ENCODE results near the gene CYP27C1.
"Not testable (repeated sequence)": the region's sequence is repeated elsewhere in the genome, so short reads cannot be mapped to it uniquely, and the experiment has no call there.

Gene CYP27C1, protein sequence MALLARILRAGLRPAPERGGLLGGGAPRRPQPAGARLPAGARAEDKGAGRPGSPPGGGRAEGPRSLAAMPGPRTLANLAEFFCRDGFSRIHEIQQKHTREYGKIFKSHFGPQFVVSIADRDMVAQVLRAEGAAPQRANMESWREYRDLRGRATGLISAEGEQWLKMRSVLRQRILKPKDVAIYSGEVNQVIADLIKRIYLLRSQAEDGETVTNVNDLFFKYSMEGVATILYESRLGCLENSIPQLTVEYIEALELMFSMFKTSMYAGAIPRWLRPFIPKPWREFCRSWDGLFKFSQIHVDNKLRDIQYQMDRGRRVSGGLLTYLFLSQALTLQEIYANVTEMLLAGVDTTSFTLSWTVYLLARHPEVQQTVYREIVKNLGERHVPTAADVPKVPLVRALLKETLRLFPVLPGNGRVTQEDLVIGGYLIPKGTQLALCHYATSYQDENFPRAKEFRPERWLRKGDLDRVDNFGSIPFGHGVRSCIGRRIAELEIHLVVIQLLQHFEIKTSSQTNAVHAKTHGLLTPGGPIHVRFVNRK

DNA sequence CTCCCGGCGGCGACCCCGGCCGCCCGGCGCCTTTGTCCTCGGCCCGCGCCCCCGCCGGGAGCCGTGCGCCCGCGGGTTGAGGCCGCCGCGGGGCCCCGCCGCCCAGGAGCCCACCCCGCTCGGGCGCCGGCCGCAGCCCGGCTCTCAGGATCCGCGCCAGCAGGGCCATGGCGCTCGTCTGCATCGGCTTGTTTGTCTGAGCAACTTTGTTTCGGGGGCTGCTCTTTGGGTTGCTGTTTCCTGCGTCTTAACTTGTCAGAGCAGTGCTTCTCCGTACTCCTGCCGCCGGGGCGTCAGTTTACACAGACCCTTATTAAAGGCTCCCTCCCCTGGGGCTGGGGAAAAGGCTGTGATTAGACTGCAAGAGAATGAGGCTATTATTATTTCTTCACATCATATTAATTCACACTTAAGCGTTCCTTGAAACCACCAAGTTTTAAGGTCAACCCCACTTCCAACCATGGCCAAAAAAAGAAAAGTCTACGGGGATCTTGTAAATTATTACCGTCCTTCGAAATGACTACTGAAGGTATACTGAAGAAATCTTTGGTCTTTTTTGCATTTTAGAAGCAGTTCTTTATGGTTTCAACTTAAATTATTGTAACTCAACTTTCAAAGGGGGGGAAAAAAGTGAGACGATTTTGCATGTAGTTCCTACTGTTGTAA, at the start of gene CYP27C1:
CYP27C1 (minus strand) TSS at position 198 of the 666 bp plus-strand sequence; CDS start at position 169, 29 bp downstream.
- no peak for DNase-seq

DNA sequence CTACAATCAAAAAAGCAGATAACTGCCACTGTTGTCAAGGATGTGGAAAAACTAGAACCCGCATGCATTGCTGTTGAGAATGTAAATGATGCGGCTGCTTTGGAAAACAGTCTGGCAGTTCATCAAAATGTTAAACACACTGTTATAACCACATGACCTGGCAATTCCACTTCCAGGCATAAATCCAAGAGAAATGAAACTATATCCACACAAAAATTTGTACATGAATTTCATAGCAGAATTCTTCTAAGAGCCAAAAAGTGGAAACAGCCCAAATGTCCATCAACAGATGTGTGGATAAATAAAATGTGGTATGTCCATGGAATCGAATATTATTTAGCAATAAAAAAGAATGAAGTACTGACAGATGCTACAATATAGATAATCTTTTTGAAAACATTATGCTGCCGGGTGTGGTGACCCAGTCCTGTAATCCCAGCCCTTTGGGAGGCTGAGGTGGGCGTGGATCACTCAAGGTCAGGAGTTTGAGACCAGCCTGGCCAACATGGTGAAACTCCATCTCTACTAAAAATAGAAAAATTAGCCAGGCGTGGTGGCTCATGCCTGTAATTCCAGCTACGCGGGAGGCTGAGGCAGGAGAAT, 41.8 kb upstream of the CYP27C1 start:
- no peak for DNase-seq

DNA sequence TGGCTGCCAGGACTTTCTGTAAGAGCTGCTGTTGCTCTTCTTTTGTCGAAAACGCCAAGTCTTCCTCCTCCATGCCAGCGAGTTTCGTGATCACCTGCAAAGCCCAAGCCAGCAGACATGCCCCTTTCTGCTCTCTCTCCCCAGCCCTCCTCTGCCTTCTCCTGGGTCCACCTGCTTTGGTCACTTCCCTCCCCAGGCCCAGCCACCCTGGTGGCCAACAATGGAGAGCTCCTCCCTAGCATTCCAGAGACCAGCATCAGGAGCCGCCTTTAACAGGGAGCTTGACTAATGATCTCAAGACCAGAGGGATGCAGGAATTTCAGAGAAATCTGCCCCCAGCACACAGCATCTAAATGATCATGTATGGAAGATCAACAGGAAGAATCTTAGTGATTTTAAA, 39.3 kb upstream of the CYP27C1 start:
- DNase-seq = no peak

DNA sequence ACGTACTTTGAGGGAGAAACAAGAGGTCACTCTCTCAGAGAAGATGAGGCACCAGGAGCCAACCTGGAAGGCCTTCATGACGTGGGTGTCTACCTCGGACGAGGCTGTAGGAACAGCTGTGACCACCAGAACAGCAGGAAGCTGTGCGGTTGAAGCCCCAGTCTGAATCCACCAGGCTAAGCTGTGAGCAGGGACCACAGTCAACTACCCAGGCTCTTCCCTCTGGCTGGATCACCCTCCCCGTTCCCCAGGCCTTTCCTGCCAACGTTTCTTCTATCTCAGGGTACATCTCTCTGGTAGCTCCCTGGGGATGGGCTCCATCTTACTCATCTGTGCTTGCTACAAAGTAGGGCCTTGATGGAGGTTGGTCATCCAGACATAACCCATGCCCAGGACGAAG, 36.8 kb upstream of the CYP27C1 start:
- DNase-seq = no peak

DNA sequence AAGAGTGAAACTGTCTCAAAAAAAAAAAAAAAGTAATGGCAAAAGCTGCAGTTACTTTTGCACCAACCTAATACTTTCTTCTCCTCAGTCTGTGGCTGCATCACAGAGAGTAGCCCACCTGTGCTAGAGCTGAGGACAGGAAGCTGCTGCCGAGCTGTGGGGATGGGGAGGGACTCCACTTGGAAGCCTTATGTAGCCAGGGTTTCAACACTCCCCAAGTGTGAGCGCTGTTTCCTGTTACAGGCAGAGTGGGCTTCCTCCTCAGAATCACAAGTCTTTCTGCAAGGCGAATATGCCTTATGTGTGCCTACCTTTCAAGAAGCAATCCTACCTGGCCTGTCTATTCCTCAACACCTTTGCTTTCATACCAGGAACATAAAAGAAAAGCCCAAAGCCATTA, 36.3 kb upstream of the CYP27C1 start:
- no peak for DNase-seq

DNA sequence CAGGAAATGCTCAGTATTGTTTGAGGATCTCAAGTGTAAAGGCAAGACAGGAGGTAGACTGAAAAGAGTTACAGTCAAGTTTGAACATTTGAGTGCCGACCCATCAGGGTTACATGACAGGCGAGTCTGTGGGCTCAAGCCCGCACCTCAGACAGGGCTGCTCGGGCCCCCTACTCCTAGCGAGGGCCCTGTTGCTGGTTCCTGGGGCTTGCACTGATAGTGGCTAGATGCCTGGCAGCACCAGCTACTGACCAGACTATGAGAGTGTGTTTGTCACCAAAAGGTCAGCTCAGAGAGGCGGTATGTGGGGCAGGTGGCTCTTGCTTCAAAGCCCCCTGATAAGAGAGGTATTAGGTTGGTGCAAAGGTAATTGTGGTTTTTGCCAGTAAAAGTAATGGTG, 35.6 kb upstream of the CYP27C1 start:
- no peak for DNase-seq

DNA sequence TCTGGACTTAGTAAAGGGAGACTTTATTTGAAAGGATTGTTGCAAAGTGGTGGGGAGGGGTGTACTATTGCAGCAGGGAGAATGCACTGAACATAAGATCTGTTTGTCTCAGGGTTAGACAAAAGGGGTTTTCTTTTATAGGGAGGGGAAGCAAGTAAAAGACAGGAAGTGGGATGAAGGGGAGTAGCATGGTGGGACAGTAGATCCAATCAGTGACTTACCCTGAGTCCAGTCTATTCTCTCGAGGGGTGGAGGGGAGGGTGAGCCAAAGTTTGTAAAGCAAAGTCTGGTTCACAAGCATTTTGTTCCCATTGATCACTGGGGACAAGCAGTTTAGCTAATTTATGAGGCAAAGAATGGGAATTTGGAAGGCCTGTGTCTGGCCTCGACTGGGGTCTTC, 35.0 kb upstream of the CYP27C1 start:
- no peak for DNase-seq

DNA sequence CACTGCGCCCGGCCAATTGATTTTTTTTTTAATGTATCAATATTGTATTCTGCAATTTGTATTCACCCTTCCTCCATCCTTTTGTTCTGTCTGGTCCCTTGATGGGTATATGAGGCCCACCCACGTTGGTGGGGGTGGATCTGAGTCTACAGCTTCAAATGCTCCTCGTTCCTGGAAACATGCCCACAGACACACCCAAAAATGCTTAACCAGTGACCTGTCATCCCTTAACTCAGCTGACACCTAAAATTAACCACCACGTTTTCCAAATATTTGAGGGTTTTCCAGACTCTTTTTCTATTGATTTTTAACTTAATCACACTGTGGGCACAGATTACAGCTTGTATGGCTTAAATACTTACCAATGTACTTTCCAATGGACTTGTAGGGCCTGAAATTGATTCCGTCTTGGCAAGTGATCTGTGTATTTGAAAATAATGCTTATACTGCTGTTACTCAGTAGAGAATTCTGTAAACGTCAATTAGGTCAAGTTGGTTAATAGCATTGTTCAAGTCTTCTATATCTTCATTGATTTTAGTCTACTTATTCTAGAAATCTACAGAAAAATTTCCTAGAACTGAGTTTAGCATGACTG, 34.4 kb upstream of the CYP27C1 start:
- no peak for DNase-seq

DNA sequence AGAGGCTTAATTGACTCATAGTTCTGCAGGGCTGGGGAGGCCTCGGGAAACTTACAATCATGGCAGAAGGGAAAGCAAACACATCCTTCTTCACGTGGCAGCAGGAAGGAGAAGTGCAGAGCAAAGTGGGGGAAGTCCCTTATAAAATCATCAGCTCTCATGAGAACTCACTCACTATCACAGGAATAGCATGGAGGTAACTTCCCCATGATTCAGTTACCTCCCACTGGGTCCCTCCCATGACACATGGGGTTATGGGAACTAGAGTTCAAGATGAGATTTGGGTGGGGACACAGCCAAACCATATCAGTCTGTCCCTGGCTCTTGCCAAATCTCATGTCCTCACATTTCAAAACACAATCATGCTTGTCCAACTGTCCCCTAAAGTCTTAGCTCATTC, 21.1 kb upstream of the CYP27C1 start:
- DNase-seq = not testable (repeated sequence)

DNA sequence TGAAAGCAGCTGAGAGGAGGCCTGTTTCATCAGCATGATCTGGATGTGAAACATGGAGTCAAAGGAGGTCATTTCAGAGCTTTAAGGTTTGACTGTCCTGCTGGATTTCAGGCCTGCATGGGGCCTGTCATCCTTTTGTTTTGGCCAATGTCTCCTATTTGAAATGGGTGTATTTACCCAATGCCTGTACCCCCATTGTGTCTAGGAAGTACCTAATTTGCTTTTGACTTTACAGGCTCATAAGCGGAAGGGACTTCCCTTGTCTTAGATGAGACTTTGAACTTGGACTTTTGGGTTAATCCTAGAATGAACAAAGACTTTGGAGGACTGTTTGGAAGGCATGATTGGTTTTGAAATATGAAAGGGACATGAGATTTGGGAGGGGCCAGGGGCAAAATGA, 19.3 kb upstream of the CYP27C1 start:
- no peak for DNase-seq

DNA sequence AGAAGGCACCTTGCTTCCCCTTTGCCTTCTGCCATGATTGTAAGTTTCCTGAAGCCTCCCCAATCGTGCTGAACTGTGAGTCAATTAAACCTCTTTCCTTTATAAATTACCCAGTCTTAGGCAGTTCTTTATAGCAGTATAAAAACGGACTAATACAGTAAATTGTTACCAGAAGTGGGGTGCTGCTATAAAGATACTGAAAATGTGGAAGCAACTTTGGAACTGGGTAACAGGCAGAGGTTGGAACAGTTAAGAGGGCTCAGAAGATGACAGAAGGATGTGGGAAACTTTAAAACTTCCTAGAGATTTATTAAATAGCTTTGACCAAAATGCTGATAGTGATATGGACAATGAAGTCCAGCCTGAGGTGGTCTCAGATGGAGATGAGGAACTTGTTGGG, 17.7 kb upstream of the CYP27C1 start:
- DNase-seq = not testable (repeated sequence)

DNA sequence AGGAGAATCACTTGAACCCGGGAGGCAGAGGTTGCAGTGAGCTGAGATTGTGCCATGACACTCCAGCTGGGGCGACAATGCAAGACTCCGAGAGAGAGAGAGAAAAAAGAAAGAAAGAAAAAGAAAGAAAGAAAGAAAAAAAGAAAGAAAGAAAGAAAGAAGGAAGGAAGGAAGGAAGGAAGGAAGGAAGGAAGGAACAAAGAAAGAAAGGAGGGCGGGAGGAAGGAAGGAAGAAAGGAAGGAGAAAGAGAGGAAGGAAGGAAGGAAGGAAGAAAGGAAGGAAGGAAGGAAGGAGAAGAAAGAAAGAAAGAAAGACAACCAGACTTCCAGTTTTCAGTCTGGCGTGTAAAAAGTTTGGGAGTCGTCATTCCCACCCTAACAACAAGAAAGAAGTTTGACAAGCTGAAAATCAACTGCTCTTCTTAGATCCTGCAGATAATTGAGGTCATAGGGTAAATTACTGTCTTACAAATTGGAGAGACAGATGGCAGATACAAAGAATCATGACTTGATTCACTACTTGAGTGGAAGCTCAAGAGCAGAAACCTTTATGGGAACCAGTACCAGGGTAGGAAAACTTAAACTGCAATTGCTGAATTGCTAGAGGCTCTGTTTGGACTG, 15.1 kb upstream of the CYP27C1 start:
- DNase-seq = no peak

DNA sequence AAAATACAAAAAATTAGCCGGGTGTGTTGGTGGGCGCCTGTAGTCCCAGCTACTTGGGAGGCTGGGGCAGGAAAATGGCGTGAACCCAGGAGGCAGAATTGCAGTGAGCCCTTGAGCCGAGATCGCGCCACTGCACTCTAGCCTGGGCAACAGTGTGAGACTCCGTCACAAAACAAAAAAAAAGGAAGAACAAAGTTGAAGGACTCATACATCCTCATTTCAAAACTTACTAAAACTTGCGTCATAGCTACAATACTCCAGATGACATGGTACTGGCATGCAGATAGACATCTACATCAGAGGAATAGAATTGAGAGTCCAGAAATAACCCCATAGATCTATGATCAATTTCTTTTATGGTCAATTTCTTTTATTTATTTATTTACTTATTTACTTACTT, 13.6 kb upstream of the CYP27C1 start:
- DNase-seq = no peak

DNA sequence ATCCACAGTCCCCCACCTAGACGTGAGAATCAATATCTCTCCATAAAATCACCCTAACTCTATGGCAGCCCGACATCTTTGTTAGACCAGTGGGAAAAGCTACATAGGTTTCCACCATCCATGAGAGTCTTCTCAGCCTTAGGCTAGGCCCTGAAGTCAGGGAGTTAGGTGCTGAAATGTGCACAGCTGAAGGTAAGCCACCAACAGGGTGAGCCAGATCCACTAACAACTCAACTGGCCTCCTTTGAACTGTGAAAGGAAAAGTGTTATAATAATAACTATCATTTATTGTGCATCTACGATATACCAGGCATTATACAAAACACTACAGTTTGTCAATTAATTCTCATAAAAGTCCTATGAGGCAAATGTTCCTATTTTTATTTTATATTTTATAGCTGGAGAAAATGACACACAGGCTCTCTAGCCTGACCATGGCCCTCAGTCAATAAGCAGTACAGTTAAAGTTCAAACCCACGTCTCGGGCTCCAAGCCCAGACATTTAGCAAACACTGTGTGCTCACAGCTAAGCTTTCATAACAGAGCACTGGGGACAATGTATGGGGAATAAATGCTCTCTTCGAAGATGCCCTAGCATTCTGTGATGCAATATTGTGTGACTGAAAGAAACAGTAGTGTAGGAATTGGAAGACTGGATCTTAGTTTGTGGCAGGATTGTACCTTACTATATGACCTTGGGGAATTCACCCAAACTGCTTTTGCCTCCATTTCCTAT, 11.2 kb upstream of the CYP27C1 start:
- no peak for DNase-seq

DNA sequence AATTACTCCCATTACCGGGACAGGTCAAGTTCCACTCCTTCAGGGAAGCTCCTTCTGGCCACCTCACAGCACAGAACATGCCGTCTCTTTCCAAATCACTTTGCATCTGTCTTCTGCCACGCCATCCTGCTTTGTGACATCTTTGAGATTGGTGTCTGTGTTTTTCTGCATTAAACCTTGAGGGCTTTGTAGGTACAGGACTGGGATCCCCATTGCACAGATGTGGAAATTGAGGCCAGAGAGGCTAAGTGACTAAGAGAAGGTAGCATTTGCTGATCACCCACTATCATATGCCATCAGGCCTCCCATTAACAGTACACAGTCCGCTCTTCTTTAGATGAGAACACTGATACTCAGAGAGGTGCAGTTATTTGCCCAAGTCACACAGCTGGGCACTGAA, 9.5 kb upstream of the CYP27C1 start:
- no peak for DNase-seq

DNA sequence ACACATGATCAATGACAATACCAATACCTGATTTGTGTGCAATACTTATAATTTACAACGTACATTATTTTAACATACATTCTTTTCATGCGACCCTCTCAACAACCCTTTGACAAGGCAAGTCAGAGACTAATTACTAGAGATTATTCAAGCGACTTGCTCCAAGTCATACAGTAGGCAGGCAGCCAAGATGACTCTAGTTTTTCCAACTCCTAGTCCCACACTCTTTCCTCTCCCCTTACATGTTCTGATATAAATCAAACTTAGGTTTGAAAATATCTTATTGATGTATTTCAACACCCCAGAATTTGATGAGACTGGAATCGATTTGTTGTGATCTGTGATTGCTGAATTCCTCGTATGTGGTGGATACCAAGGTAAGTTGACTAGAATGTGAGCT, 8.0 kb upstream of the CYP27C1 start:
- DNase-seq = no peak

DNA sequence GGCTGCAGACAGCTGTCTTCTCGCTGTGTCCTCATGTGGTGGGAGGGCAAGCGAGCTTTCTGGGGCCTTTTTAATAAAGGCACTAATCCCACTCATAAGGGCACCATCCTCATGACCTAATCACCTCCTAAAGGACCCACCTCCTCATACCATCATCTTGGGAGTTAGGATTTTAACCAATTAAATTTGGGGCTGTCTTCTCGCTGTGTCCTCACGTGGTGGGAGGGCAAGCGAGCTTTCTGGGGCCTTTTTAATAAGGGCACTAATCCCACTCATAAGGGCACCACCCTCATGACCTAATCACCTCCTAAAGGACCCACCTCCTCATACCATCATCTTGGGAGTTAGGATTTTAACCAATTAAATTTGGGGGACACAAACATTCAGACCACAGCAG, 7.2 kb upstream of the CYP27C1 start:
- DNase-seq = not testable (repeated sequence)

DNA sequence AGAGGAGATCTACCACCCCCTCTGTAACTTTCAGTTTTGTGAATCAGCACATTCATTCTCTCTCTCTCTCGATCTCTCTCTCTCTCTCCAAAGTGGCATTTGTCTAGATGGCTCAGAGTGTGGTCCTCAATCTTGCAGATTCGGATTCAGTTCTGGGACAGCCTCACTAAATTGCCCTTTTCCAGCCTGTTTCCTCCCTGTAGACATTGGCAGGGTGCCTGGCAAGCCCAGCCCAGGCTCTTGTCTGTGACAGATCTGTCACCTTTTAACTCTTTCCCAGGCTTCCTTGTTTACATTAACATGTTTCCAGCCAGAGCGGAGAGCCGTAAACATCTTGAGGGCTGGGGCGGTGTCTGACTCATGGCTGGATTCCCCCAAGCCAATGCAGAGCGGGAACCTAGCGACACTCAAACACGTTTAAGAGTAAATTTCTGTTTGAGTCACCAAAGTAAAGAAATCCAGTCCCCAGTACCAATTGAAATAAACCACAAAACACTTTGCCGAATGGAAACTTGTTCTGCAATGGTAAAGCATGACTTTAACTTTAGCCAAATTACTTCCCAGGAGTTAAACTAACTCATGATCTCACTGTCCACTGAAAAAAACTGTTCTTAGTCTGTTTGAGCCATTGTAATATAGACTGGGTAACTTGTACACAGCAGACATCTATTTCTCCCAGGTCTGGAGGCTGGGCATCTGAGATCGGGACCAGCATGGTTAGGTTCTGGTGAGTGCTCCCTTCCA, 6.6 kb upstream of the CYP27C1 start:
- peak; percentile 64 for DNase-seq

DNA sequence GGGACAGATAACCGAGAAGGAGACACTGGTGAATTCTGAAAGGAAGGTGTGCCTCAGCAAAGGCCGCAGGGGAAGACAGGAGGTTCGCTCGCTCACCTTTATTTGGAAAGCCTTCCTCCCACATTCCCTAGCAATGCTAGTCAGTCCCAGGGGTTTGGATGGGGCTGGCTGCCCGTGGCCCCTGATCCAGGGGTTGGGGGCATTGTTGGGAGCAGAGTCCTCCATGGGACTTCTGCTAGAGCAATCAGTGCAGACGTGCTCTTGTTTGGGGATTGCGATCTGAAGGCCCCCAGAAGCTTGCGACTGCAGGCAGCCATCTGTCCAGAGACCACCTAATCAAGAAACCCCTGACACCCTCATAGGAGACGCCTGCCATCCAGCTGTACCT, 6.0 kb upstream of the CYP27C1 start:
- no peak for DNase-seq

DNA sequence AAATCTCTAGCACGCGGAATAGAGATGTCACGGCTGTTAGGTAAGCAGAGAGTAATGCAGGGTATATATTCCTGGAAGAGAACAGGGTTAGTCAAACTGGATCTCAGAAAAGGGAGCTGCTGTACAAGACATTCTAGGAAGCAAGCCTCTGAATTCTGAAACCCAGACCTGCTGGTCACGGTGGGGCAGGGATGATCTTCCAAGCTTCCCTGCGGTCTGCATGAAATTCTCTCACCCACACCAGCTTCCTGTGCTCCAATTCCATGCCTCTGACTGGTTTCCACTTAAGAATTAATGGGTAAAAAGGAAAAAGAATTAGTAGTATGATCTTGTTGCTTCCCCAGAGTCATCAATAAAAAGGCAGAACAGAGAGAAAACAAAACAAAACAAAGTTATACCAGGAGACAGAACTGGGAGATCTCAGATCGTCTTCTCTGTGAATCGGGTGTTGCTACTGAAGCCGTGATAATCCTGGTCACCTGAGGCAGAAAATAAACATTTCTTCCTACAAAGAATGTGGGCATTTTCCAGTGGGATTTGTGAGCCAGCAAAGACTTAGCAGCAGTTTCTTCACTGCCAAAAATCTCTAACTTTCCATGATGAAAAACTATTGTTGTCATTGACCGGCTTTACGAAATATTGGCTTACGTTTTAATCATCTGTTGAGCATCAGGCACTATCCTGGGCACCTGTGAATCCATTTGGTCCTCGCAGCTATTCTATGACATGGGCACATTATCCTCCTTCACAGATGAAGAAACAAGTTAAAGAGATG, 5.3 kb upstream of the CYP27C1 start:
- no peak for DNase-seq

DNA sequence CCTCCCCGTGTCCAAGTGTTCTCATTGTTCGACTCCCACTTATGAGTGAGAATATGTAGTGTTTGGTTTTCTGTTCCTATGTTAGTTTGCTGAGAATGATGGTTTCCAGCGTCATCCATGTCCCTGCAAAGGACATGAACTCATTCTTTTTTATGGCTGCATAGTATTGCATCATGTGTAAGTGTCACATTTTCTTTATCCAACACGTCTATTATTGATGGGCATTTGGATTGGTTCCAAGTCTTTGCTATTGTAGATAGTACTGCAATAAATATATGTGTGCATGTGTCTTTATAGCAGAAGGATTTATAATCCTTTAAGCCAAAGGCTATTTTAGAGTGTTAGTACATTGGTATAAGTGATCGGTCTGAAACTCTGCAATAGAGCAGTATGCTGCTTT, 4.0 kb upstream of the CYP27C1 start:
- not testable (repeated sequence) for DNase-seq

Measured in stimulated activated CD4-positive, alpha-beta T cell treated with anti-CD3 and anti-CD28 coated beads, Interleukin-1b, Interleukin-23, amount 100 ng/mL, for 48 hours (primary cell).